Stimulated activated effector memory CD8-positive, alpha-beta T cell treated with anti-CD3 and anti-CD28 coated beads, Interleukin-12 subunit alpha, Interleukin-12 subunit beta, amount 100 ng/mL, for 72 hours (primary cell): Measurements from ENCODE around the gene SAMMSON.
A peak's percentile ranks its signal among the peaks of the same experiment; 100 is the strongest.

Experiments used
- ATAC-seq: fragments of 150-1000 bp; cut with Tn5 transposase; 2 replicates; pipeline ENCODE4 v1.10.0; 2021
- DNase-seq, 2 donors: peaks; one replicate each; pipeline ENCODE4 v3.0.0; 2021 to 2022; ENCODE audit warnings: low spot score in 2 of 2
- H3K27ac Mint-ChIP-seq: one replicate; pipeline ENCODE4 v1.8.0; 2022; ENCODE audit warnings: mild to moderate bottlenecking, mixed read lengths
- H3K36me3 Mint-ChIP-seq: one replicate; pipeline ENCODE4 v1.8.0; 2022; ENCODE audit warnings: mild to moderate bottlenecking, mixed read lengths
- H3K4me1 Mint-ChIP-seq: one replicate; pipeline ENCODE4 v1.8.0; 2022; ENCODE audit warnings: mixed read lengths
- H3K4me3 Mint-ChIP-seq: one replicate; pipeline ENCODE4 v1.8.0; 2022; ENCODE audit warnings: mild to moderate bottlenecking, mixed read lengths
- H3K9me3 Mint-ChIP-seq: one replicate; pipeline ENCODE4 v1.8.0; 2022; ENCODE audit warnings: mixed read lengths

The SAMMSON gene

DNA sequence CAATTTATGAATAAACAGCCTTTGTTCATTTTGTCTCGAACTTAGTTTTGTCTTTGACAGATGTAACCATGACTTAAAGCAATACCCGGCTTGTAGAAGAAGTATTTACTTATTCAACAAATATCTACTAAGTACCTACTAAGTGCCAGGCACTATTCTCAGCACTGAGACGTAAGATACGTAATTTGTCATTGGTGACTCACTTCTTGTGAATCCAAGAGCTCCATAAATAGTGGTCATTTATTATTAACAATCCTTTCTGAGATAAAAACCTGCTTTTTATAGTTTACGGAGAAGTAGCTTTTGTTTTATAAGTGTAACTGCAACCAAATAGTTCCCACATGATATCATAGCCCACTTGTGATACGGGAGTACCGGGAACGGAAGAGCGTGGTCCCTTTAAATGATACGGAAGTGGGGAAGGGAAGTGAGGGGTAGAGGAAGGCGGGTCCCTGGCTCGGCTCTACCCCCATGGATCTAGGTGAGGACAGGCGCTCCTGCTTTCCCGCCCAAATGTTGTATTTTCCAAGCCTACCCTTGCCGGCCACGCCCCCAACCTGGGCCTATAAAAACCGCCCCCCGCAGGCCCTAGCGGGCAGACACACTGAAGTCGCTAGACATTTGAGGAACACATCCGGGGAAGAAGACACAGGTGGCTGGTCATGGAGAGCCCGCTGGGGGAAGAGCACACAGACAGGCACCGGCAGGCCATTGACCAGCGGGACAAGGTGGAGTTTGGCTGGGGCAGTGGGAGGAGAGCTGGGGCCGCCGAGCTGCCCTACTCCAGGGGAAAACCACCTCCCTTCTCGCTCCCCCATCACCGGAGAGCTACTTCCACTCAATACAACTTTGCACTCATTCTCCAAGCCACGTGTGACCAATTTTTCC, at the start of gene SAMMSON:
TSS of gene SAMMSON (plus strand) at position 594 of the 888 bp plus-strand sequence.
- Mint-ChIP-seq H3K36me3 (no peaks in the 10 kb centered on the region), H3K4me3 (no peak within 1 kb of the TSS), H3K4me1 (no peaks in the 10 kb centered on the region), H3K27ac (no peak within 1 kb of the TSS), H3K9me3 (peaks cover 6% of the 10 kb centered on the region)
- DNase-seq (no peak), ATAC-seq (no peak)

DNA sequence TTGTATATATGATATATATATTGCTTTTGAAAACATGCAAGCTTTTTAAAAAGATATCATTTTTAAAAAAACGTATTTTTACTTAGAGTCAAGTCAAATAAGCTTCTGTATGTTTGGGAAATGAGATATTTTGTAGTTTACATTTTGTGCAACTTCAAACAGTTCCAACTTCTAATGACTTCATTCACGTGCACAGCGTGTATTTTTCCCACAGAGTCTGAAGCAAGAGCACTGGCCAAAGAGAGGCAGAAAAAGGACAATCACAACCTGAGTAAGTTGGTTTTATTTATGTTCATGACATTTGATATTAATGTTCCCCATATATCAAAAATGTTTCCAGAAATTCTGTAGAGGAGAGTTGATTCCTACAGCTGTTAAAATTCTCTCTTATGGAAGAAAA, 47.9 kb upstream of the SAMMSON start:
- no peaks in the 10 kb centered on the region for H3K9me3 Mint-ChIP-seq
- no peak overlapping the region for H3K4me3 Mint-ChIP-seq

GRCh38 chr3:69959581-69959980, 40.0 kb upstream of the SAMMSON start:
- H3K4me3 Mint-ChIP-seq = no peak overlapping the region
- H3K27ac Mint-ChIP-seq = no peak overlapping the region
- no peaks in the 10 kb centered on the region for H3K36me3 Mint-ChIP-seq
- no peak for ATAC-seq
- no peaks in the 10 kb centered on the region for H3K4me1 Mint-ChIP-seq
- DNase-seq = no peak
- H3K9me3 Mint-ChIP-seq = no peaks in the 10 kb centered on the region

More for the DNA sequence above, 47.9 kb upstream of the SAMMSON start:
- H3K27ac Mint-ChIP-seq = no peak overlapping the region
- no peaks in the 10 kb centered on the region for H3K36me3 Mint-ChIP-seq
- DNase-seq (no peak), ATAC-seq (no peak)
- no peaks in the 10 kb centered on the region for H3K4me1 Mint-ChIP-seq

GRCh38 chr3:69961706-69962439, 37.7 kb upstream of the SAMMSON start:
- DNase-seq = no peak
- no peaks in the 10 kb centered on the region for H3K4me1 Mint-ChIP-seq
- peaks cover 4% of the 10 kb centered on the region for H3K9me3 Mint-ChIP-seq

GRCh38 chr3:69963643-69964042, 35.9 kb upstream of the SAMMSON start:
- no peak overlapping the region for H3K27ac Mint-ChIP-seq
- DNase-seq (no peak), ATAC-seq (no peak)
- no peaks in the 10 kb centered on the region for H3K36me3 Mint-ChIP-seq
- H3K9me3 Mint-ChIP-seq = peaks cover 4% of the 10 kb centered on the region
- H3K4me3 Mint-ChIP-seq = no peak overlapping the region
- no peaks in the 10 kb centered on the region for H3K4me1 Mint-ChIP-seq

More at GRCh38 chr3:69961706-69962439, 37.7 kb upstream of the SAMMSON start:
- Mint-ChIP-seq H3K4me3 (no peak overlapping the region), H3K36me3 (no peaks in the 10 kb centered on the region), H3K27ac (no peak overlapping the region)
- no peak for ATAC-seq

GRCh38 chr3:69967156-69967555, 32.4 kb upstream of the SAMMSON start:
- no peak overlapping the region for H3K4me3 Mint-ChIP-seq
- H3K9me3 Mint-ChIP-seq = peaks cover 4% of the 10 kb centered on the region
- H3K27ac Mint-ChIP-seq = no peak overlapping the region
- no peaks in the 10 kb centered on the region for H3K4me1 Mint-ChIP-seq
- no peaks in the 10 kb centered on the region for H3K36me3 Mint-ChIP-seq
- no peak for DNase-seq
- no peak for ATAC-seq

DNA sequence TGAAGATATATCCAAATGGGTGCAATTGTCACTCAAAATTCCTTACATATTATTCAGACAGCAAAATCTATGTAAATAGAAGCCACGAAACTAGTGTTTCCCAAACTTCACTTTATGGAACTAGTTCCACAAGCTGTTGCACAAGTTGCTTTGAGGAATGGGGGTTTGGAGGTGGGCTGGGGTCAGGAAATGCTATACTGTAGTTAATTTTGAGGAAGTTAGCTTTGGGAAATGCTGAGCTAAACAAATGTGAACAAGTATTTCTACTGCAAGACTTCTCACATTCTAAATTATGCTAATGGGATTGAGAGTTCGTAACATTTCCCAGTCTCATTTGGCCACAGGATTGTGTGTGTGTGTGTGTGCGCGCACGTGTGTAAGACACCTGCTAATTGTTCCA, 28.7 kb upstream of the SAMMSON start:
- Mint-ChIP-seq H3K4me3 (no peak overlapping the region), H3K36me3 (no peaks in the 10 kb centered on the region), H3K27ac (no peak overlapping the region), H3K9me3 (peaks cover 7% of the 10 kb centered on the region), H3K4me1 (no peaks in the 10 kb centered on the region)
- DNase-seq (no peak), ATAC-seq (no peak)

DNA sequence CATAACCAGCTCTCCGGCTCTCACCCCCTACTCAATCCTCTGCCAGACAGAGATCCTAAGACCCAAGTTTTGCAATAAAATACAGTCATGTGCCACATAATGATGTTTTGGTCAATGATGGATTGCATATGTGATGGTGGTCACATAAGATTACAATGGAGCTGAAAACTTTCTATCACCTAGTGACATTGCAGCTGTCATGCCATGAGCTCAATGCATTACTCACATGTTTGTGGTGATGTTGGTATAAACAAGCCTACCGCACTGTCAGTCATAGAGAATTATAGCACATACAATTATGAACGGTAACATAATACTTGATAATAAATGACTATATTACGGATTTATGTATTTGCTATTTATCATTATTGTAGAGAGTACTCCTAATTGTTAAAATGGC, 26.9 kb upstream of the SAMMSON start:
- H3K4me3 Mint-ChIP-seq = no peak overlapping the region
- H3K9me3 Mint-ChIP-seq = peaks cover 7% of the 10 kb centered on the region
- no peak for DNase-seq
- no peaks in the 10 kb centered on the region for H3K4me1 Mint-ChIP-seq
- H3K27ac Mint-ChIP-seq = no peak overlapping the region
- ATAC-seq = no peak
- H3K36me3 Mint-ChIP-seq = no peaks in the 10 kb centered on the region

DNA sequence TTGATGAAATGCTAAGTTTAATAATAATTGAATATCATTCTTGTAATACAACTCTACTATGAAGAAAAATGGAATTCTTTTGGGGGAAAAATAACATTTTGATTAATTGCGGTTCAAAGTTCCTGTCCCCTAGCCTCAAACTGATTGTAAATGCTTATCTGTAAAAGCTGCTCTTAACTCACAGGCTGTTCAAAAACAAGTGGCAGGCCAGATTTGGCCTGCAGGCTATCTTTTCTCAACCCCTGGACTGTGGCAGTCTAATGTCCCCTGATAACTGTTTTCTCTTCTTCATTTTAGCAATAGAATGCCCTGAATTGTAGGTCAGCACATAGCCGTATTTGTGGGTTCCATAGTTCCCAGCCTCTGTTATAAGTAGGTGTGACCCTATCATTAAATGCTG, 23.5 kb upstream of the SAMMSON start:
- DNase-seq = no peak
- H3K4me1 Mint-ChIP-seq = no peaks in the 10 kb centered on the region
- H3K36me3 Mint-ChIP-seq = no peaks in the 10 kb centered on the region
- no peak overlapping the region for H3K27ac Mint-ChIP-seq
- no peak for ATAC-seq
- H3K4me3 Mint-ChIP-seq = no peak overlapping the region
- H3K9me3 Mint-ChIP-seq = peaks cover 10% of the 10 kb centered on the region

DNA sequence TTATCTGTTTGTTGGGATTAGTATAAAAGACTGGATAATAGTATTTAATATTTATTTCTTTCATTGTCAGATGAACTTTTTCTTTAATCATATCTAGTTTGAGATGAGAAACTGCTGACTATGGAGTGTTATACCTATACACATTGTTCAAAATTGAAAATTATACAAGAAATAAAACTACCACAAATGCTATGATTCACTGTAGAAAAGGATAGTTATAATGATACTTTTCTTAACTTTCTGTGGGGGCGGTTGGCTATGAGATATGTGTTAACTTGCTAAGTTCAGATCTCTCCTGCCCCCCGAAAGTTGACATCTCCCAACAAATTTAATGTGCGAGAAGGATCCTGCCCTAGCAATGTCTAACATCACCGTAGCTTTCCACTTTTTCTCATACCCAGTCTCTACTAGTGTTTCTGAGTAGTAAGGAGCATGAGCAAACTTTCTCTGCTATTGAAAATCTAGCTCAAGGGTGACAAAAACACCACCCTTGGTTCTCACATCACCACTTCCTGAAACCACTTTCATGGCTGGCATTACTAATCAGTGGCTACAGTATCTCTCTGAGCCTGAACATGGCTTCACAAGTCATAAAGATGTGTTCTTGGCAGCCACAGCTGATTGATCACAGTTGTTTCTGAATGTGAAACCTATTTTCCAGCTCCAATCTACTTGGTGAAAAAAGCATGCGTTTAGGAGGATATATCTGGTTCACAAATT, 15.8 kb upstream of the SAMMSON start:
- Mint-ChIP-seq H3K27ac (no peak overlapping the region), H3K4me3 (no peak overlapping the region), H3K4me1 (no peaks in the 10 kb centered on the region), H3K9me3 (peaks cover 8% of the 10 kb centered on the region), H3K36me3 (no peaks in the 10 kb centered on the region)
- ATAC-seq (peak; percentile 80), DNase-seq (no peak)

DNA sequence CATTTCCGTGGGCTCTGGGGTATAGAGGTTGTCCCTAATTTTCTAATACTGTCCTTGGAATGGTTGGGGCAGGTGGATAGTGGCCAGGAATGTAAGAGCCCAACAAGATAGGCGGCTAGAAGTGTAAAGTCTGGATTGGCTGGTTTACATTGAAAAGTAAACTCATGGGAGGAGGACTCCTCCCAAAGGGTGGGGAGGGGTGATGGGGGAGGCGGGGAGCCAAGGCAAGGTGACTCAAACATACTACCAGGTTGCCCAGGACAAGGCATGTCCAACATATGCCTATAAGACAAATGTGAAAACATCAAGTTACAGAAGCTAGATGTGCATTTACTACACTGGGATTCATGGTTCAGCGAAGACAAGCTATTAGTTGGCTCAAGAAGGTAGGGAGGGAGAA, 14.3 kb upstream of the SAMMSON start:
- no peaks in the 10 kb centered on the region for H3K36me3 Mint-ChIP-seq

DNA sequence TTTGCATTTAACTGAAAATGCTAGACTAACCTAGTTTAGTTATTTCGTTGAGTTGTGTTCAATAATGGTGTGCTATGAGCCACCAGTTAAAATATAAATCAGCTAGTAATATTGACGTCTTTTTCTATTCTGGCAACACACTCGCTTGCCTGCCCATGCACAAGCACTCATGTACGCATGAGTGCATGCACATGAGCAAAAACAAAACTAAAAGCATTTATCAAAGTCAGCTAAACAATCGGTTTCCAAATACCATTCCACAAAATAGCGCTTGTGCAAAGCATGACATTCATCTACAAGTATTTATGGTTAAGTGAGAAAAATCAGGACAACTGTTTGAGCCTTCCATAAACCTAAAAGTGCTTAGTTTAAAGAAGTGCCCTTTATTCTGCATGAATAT, 13.1 kb upstream of the SAMMSON start:
- Mint-ChIP-seq H3K27ac (no peak overlapping the region), H3K36me3 (no peaks in the 10 kb centered on the region), H3K4me1 (no peaks in the 10 kb centered on the region), H3K4me3 (no peak overlapping the region), H3K9me3 (peaks cover 8% of the 10 kb centered on the region)
- no peak for ATAC-seq
- DNase-seq = no peak

More for the DNA sequence above, 14.3 kb upstream of the SAMMSON start:
- DNase-seq (no peak), ATAC-seq (no peak)
- Mint-ChIP-seq H3K4me3 (no peak overlapping the region), H3K27ac (no peak overlapping the region), H3K4me1 (no peaks in the 10 kb centered on the region), H3K9me3 (peaks cover 11% of the 10 kb centered on the region)

- no peaks in the 10 kb centered on the region for H3K36me3 Mint-ChIP-seq
- H3K9me3 Mint-ChIP-seq = peaks cover 8% of the 10 kb centered on the region
- ATAC-seq = no peak
- DNase-seq = no peak
- H3K4me3 Mint-ChIP-seq = no peak overlapping the region
- no peak overlapping the region for H3K27ac Mint-ChIP-seq
- H3K4me1 Mint-ChIP-seq = no peaks in the 10 kb centered on the region
These were observed 11.7 kb upstream of the SAMMSON start for GRCh38 chr3:69987833-69988232.

DNA sequence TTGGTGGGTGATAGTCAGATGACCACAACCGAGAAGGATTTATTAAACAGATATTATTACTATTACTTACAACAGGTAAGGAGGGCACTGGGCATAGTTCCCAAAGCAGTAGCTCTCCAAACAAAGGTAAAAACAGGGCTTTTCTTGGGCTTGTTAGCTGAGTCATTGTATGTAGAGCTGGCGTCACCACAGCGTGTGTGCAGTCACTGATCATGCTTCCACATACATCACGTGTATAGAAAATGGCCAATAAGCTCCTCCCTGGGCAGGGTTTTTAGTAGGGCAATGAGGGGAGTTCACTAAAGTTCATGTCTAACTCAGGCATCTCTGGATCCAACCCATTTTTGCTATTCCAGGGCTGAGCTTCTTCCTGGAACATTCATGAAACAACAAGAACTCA, 5.8 kb upstream of the SAMMSON start:
- DNase-seq (no peak), ATAC-seq (no peak)
- no peak overlapping the region for H3K4me3 Mint-ChIP-seq
- H3K4me1 Mint-ChIP-seq = no peaks in the 10 kb centered on the region
- no peak overlapping the region for H3K27ac Mint-ChIP-seq
- no peaks in the 10 kb centered on the region for H3K36me3 Mint-ChIP-seq
- peaks cover 3% of the 10 kb centered on the region for H3K9me3 Mint-ChIP-seq

DNA sequence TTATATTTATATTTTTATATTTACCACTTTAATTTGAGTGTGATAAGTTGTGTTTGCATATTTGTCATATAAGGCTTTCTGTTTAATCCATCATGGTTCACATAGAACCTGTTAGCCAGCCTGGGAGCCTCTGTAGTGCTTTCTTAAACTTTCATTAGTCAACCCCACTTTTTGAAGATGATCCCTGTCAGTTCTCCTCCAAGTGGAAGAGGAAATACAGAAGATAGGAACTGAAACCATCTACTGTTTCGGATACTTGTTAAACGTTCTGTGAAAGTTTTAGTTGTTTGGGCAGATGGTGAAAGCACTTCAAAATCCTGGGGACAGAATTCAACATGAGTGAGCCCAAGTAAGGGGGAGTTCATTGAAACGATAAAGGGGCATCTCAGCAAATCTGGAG, 4.6 kb upstream of the SAMMSON start:
- Mint-ChIP-seq H3K4me3 (no peak overlapping the region), H3K4me1 (no peaks in the 10 kb centered on the region), H3K9me3 (peaks cover 2% of the 10 kb centered on the region), H3K36me3 (no peaks in the 10 kb centered on the region), H3K27ac (no peak overlapping the region)
- ATAC-seq = no peak
- DNase-seq = no peak
